GM19035 (cell line): Measurements from ENCODE around the gene PRR35.

Source experiments
- ATAC-seq: cut with Tn5 transposase; IDR thresholded peaks from one replicate; pipeline ENCODE4 v1.9.1; 2021; ENCODE audit not compliant: unreplicated experiment

The PRR35 gene

DNA sequence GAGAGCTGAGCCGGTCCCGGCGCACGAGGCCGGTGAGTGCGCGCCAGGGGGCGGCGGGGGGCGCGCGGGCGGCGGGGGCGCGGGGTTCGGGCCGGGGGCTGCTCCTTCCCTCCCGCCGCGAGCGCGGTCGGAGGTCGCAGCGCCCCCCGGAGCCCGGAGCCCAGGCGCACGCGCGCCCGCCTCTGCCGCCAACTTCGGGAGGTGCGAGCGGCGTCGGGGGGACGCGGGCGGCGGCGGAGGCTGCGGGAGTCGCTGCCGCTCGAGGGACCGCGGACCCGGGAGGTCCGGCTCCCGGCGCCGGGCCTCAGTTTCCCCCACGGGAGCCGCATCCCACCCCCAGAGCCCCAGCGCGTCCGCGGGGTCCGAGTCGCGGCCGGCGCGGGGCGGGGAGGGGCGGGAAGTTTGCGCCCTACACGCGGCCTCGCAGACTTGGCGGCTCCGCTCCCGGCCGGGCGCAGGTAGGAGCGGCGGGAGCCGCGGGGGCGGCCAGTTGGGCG is at the start of gene PRR35:
Gene PRR35, plus strand, starts transcription at position 191 of the 497 bp plus-strand sequence. CDS start 2,901 bp downstream, outside the sequence.
- ATAC-seq, result no peak

DNA sequence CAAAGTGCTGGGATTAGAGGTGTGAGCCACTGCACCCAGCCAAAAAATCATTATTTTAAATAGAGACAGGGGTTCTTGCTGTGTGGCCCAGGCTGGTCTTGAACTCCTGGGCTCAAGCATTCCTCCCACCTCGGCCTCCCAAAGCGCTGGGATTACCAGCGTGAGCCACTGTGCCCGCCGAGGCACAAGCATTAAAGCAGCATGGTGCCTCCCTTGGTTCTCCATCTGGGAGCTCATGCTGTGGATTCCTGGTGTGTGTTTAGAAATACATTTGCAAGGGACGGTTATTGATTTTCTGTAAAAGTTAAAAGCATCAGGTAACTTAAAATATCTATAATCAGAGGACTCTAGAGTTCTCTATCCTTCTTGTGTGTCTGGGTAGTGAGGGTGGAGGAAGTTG is 47.4 kb upstream of the PRR35 start:
- no peak for ATAC-seq

DNA sequence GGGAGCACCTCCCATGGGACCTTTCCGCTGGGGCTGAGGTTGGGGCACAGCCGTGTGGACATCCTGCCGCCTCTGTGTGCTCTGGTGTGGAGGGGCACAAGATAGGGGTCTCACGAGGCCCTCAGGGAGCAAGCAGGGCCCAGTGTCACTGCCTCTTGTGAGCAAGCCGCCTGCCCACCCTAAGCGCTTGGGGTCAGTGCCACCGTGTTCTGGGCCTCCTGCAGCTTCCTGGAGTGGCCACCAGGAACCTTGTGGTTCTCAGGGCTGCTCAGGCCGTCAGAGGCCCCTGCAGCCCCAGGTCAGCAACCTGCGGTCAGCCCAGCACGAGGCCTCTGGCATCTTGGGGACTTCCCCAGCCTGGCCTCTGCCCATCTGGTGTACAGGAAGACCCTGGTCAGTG is 46.2 kb upstream of the PRR35 start:
- ATAC-seq, result no peak

DNA sequence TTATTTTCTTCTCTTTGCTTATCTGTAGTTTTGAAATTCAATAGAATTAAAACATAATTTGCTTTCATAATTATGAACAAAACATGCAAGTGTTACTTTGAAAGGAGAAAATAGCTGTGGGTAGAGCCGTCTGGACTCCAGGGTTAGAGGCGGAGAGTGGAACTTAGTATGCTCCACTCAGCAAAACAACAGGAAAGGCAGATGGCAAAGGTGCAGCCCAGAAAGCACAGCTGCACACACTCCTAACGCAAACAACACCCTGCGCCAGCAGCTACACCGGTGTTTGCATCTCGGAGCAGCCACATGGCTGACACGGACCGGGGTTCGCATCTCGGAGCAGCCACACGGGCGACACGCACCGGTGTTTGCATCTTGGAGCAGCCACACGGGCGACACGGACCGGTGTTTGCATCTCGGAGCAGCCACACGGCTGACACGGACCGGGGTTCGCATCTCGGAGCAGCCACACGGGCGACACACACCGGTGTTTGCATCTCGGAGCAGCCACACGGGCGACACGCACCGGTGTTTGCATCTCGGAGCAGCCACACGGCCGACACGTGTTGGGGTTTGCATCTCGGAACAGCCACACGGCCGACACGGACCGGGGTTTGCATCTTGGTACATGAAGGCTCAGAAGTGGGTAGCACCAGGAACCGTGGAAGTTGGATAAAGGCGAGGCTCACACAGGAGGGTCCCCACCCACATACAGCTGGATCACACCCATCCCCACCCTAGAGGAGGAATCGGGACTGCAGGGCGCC is 44.8 kb upstream of the PRR35 start:
- ATAC-seq, result no peak

DNA sequence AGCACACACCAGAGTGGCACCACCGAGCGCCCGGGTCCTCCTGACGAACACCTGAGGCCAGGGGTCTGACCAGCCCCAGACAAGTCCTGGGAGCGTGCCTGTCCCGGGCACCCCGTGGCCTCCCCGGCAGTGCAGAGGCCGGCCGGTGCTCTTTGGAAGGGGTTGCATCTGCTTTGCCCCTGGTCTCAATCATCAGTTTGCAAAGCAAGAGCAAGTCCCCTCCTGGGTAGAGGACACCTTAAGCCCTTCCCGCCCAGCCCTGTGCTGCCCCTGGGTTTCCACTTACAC is 44.3 kb upstream of the PRR35 start:
- ATAC-seq, result no peak

DNA sequence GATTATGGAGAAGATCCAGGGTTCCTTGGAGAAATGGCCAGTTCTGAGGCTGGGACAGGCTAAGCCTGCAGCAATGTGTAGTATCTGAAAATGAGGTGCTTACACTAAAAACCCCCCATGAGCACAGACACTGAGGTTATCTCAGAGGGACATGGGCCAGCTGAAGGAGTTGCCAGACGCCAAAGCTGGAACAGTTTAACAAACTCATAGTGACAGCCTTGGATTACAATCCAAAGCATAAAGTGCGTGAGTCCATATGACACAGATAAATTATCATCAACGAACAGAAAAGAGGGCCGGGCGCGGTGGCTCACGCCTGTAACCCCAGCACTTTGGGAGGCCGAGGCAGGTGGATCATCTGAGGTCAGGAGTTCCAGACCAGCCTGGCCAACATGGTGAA is 43.9 kb upstream of the PRR35 start:
- no peak for ATAC-seq

DNA sequence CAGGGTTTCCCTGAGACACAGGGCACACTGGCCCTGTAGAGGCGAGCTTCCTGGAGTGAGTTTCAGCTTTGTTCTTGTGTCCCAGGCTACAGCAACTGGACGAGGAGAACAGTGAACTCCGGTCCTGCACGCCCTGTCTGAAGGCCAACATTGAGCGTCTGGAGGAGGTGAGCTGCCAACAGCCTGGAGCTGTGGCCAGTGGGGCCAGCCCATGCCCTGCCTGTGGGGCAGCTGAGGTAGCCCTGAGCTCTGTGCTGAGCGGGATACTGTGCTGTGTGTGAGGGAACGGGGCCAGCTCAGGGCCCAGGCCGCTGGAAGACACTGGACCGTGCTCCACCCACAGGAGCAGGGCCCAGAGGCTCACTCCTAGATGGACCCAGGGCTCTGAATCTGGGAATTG is 41.3 kb upstream of the PRR35 start:
- no peak for ATAC-seq

DNA sequence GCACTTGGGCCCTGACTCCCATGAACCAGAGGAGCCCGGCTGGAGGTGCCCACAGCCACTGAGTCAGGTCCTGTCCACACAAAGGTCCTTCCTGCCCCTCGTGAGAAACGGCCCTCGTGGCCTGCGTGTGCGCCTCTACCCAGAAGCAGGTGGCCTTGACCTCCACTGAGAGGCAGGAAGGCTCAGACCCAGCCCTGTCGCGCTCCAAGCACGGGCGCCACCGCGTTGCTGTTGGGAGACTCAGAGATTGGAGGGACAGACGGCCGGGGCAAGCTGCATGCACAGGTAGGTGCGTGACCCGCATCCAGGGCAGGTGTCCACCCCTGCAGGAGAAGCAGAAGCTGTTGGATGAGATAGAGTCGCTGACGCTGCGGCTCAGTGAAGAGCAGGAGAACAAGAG is 40.8 kb upstream of the PRR35 start:
- ATAC-seq, result no peak

DNA sequence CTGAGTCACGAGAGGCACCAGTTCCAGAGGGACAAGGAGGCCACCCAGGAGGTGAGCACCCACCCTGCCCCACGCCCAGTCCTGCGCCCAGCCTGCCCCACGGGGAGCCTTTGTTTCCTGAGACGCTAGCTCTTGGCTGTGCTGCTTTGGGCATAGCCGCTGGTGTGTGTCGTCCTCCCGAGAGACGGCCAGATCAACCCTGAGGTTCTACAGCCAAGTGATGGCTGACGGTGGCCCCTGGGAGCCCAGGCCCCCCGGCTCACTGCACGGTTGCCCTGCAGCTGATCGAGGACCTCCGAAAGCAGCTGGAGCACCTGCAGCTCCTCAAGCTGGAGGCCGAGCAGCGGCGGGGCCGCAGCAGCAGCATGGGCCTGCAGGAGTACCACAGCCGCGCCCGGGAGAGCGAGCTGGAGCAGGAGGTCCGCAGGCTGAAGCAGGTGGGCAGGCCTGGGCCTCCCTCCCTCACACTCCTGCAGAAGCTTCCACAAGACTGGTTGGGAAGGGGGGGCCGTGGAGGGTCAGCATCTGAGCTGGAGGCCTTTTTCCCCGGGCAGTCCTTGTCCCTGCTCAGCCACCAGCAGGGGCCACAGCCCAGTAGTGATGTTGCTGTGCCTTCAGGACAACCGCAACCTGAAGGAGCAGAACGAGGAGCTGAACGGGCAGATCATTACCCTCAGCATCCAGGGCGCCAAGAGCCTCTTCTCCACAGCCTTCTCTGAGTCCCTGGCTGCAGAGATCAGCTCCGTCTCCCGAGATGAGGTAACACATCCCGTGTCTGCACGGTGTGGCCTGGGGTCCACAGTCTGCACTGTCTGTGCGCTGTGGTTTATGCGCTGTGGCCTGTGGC is 40.1 kb upstream of the PRR35 start:
- no peak for ATAC-seq

DNA sequence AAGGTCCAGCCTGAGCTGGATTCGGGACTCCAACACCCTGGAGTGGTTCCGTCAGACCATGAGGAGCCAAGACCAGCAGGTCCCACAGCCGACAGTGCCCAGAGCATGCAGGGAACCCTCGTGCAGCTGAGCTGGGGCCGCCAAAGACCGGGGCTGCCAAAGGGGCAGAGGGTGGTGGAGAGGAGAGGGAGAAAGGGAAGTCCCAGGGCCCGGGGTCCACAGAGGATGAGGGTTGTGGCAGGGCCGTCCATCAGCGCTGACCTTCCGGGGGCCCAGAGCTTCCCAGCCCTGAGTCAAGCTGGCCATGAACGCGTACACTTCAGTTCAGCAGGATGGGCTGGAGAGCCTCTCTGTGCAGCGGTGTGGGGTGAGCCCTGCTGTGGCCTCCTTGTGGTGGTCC is 39.3 kb upstream of the PRR35 start:
- ATAC-seq, result no peak

DNA sequence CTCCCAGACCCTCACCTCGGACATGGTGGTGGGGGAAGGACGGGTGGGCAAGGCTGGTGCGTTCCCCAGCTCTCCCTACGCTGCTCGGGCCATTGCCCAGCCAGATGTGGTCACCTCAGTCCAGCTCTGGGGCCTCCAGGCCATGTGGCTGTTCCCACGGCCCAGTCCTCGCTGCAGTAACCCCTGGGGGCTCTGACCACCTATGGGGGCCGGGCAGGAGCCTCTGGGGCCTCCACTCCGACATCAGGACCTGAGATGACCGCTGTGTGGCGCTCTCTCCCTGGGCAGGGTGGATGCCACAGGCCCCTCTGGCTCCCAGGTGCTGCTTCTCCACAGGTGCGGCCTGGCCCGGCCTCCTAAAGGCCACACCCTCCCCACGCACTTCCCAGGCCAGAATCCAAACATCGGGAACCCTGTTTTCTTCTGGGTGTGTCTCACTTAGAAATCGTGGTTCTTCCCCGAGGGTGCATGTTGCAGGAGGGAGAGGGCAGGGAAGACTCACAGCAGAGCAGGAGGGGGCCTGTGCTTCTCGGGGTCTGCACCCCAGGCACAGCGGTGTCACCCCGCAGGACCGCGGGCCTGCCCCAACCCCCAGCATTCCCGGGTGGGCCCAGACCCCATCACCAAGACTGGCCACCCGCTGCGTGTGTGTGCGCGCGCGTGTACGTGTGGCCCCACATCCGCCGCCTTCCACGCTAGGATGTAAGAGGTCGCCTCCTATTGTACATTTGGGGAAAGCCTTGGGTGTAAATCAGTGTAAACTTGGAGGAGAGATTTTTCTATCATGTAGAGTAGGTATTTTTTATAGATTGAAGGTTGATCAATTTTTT is 38.6 kb upstream of the PRR35 start:
- no peak for ATAC-seq

DNA sequence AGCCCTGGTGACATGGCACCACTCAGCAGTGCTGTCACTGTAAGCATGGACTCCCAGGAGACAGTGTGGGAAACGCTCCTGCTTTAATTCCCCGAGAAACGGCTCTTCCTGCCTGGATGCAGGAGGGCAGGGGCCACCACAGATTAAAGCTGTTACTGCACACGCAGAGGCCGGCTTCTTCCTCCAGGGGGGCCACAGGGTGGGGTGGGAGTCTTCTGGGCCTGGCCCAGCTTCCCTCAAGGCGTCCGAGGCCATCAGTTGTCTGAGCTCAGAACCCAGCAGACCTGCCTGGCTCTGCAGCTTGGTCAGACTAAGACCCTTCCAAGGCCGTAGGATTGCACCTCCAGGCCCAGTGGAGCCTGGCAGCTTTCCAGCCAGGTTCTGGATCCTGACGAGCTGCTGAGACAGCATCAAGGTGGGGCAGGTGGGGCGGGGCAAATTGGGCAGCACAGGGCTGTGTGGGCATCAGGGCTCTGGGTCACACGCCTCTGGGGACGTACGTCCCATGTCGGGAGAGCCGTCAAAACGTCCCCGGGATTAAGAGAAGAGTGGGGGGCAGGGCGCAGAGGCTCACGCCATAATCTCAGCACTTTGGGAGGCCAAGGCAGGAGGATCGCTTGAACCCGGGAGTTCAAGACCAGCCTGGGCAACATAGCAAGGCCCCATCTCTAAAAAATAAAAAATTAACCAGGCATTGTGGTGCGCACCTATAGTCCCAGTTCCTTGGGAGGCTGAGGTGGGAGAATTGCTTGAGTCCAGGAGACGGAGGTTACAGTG is 37.7 kb upstream of the PRR35 start:
- ATAC-seq, result no peak

DNA sequence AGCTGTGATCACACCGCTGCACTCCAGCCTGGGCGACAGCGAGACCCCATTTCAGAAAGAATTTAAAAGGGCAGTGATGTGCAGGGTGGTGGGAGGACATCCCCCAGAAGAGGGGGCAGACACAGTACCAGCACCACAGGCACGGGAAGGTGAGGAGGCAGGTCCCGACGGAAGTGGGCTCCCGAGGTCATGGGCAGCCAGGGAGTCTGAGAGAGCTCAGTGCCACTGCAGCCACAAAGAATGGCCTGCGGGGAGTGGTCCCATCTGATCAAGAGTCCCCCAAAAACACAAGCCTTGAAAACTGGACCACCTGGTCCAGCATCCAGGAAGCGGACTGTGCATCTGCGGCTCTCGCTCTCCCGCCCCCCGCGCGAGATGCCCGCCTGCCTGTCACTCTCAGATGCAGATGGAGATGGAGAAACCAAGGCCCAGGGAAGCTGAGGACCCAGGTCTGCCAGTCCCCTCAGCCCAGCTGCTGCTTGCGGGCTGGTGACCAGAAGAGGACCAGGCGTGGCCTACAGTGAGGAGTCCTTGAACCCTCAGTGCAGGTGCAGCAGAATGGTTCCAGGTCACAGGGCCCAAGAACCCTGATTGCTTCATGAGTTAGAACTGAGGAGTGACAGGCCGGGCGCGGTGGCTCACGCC is 37.0 kb upstream of the PRR35 start:
- ATAC-seq, result no peak

DNA sequence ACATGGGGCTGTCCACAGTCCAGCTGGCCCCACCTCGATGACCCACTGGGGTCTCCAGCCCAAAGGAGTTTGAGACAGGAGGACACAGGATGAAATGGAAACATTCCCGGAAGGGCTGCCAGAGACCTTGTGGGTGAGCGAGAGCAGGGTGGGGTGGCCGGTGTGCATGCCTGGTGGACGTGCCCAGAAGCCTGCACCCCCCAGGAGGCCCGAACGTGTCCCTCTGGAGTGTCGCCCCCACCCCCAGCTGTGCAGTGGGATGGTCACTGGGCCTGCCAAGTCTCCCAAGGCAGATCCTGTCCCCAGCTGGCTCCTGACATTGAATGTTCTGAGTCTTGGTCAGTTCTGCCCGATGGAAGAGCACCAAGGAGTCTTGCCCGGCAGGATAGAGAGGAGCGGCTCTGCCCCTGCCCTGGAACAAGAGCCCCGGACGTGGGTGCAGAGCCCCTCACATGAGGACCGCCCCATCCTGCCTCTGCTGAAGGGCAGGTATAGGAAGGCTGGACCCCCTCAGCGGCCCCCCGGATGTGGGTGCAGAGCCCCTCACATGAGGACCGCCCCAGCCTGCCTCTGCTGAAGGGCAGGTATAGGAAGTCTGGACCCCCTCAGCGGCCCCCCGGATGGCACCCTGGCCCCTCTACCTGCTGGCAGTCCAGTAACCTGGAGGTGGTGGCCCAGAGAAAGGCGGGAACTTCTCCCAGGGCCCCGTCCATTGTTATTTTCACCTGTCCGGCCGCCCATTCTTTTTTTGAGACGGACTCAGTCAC is 35.7 kb upstream of the PRR35 start:
- no peak for ATAC-seq

DNA sequence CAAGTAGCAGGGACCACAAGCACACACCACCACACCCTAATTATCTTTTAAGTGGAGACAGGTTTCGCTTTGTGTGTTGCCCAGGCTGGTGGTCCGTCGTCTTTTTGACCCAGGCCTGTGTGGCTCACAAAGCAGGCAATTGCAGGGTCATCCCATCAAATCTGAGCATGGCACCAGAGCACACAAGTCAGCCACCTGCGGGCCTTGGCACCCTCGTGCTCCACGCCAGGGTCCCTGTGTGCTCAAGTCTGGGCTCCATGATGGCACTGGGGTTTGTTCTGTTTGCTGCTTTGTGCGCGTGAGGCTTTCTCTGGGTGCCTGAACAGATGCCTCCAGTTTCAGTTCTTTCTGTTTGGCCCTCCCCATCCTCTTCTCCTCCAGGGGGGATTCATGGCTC is 35.1 kb upstream of the PRR35 start:
- no peak for ATAC-seq

DNA sequence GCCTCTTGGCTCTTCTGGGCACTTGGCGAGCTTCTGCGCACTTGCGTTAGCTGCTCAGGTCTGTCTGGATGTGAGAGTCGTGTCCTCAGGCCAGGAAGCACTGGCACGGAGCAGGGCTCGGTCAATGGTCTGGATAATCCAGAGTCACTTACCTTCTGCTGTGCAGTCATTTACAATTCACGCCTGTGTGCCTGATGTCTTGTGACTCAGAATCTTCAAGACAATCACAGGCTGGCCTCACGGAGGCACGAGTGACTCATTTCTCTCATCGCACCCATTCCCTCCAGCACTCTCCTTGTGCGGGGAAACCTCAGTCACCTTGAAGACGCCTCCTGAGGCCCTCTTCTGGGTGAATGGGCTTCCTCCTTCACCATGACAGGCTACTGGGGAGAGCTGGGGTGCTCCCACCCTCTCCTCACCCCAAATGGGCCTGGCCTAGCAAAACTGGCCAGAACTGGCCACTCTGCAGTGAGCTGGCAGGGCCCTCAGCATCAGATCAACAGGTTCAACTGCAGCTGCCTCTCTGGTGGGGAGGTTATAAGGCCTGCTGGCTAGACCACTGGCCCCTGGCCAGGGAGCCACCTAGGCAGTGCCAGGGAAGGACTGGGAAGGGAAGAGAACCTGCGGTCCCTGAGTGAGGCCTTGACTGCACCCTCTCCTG is 34.5 kb upstream of the PRR35 start:
- ATAC-seq, result no peak

DNA sequence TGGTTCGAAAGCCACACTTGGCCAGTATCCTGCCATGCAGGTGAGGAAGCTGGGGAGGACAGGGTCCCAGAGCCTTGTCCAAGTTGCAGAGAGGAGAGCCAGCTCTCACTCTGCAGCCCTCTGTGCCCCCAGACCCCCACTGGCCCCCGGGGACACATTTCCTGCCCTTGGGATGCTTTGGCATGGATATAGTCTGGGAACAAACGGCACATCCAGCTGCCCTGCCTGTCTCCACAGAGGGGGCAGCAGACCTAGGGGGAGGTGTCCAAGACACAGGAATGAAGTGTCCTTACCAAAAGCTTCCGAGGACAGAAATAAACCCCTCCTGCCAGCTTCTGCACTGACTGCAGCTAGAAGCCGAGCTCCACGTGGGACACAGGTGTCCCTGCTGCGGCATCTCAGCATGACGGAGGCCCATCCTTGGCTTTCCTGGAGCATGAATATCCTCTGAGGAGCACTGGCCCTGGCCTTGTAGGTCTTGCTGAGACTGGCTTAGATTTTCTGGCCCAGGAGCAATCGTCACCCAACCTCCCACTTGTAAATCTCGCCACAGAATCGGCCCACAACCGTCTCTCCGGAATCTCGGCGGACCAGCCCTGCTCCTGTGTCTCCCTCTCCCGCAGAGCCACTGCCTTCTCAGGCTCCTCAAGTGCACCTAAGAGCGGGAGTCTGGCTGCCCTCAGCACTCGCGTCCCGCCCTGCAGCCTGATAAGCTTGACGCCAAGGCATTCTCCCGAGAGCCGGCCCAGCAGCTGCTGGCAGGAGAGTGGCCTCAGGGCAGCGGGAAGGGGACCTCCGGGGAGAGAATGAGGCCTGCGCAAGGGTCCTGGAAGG is 33.8 kb upstream of the PRR35 start:
- ATAC-seq, result peak; percentile 0
